ENCODE results near the gene YBX1. TPM values are rescaled to one million over a fixed set of nuclear protein-coding genes. Genes with fewer than 3 reads are reported as not detected.

YBX1 gene
- total and polyA plus RNA-seq, 2 of the 13 experiments (the other 11 are each of a cell fraction or from before 2014, with no cell fraction given): 339 to 628 TPM

GRCh38 chr1:42682739-42683531, 717 bp downstream of the YBX1 start (continued):
- TF ChIP-seq, protein P1, sequence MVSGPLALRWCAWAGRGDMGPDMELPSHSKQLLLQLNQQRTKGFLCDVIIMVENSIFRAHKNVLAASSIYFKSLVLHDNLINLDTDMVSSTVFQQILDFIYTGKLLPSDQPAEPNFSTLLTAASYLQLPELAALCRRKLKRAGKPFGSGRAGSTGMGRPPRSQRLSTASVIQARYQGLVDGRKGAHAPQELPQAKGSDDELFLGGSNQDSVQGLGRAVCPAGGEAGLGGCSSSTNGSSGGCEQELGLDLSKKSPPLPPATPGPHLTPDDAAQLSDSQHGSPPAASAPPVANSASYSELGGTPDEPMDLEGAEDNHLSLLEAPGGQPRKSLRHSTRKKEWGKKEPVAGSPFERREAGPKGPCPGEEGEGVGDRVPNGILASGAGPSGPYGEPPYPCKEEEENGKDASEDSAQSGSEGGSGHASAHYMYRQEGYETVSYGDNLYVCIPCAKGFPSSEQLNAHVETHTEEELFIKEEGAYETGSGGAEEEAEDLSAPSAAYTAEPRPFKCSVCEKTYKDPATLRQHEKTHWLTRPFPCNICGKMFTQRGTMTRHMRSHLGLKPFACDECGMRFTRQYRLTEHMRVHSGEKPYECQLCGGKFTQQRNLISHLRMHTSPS (CRISPR knock-in tag; IDR thresholded peaks at IDR 0.05; ENCODE audit: low read depth): no peak
- no peak for TF ChIP-seq IKZF1 (IDR thresholded peaks at IDR 0.05)
- TF ChIP-seq ZNF407 (CRISPR knock-in tag; IDR thresholded peaks at IDR 0.05; ENCODE audit: not compliant biosample characterization): peak; percentile 79
- peak; percentile 60 for TF ChIP-seq MNT (IDR thresholded peaks at IDR 0.05)
- peak; percentile 32; the same call in 1 of the 2 replicates for TF ChIP-seq SP2 (CRISPR knock-in tag; IDR thresholded peaks at IDR 0.05)
- TF ChIP-seq, protein P2, sequence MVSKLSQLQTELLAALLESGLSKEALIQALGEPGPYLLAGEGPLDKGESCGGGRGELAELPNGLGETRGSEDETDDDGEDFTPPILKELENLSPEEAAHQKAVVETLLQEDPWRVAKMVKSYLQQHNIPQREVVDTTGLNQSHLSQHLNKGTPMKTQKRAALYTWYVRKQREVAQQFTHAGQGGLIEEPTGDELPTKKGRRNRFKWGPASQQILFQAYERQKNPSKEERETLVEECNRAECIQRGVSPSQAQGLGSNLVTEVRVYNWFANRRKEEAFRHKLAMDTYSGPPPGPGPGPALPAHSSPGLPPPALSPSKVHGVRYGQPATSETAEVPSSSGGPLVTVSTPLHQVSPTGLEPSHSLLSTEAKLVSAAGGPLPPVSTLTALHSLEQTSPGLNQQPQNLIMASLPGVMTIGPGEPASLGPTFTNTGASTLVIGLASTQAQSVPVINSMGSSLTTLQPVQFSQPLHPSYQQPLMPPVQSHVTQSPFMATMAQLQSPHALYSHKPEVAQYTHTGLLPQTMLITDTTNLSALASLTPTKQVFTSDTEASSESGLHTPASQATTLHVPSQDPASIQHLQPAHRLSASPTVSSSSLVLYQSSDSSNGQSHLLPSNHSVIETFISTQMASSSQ (IDR thresholded peaks at IDR 0.05; ENCODE audit: low read depth): no peak
- TF ChIP-seq, protein P2 (CRISPR knock-in tag; IDR thresholded peaks at IDR 0.05; ENCODE audit: borderline replicate concordance): 0 out of 2 replicates have a peak, but pooled peaks have one; percentile 16
- TF ChIP-seq KDM1A (CRISPR knock-in tag; IDR thresholded peaks at IDR 0.05): no peak
- TF ChIP-seq SOX13 (IDR thresholded peaks at IDR 0.05): no peak
- TF ChIP-seq SOX13 (CRISPR knock-in tag; conservative IDR thresholded peaks at IDR 0.05 in 1 of 2, IDR thresholded peaks at IDR 0.05 in 1 of 2): peak in 1 of 2 experiments; percentile 4; a peak in 1 of 4 replicates

All from HepG2 (cell line).